ENCODE measurements around the gene PIGU.

GRCh38 chr20:34547844-34548613 lies 128.9 kb downstream of the PIGU start:
- TF ChIP-seq CTCF (conservative IDR thresholded peaks at IDR 0.05) (no peak), EZH2 (IDR thresholded peaks at IDR 0.05; ENCODE audit: low read depth) (no peak)
